IMR-90 (cell line): Measurements from ENCODE around the gene NPC1. TPM values are rescaled to one million over a fixed set of nuclear protein-coding genes. Genes with fewer than 3 reads are reported as not detected.
A peak's percentile ranks its signal among the peaks of the same experiment; 100 is the strongest.

Source experiments
- ATAC-seq: fragments of 200-7000 bp; cut with Tn5 transposase; 2 replicates; pipeline ENCODE4 v1.9.1; 2020; ENCODE audit warnings: low read depth, mild to moderate bottlenecking, moderate library complexity
- BruUV-seq: library from RNA; stranded (reverse); fragments of 400-500 nt; replicated peaks from 2 replicates; lab custom pipeline; 2021; lab: Mats Ljungman, UMichigan
- CTCF ChIA-PET: fragments of 300-600 bp; formaldehyde crosslinking; extraction: SDS; loops from one replicate; lab custom pipeline; 2021; ENCODE audit warnings: antibody characterized with exemption; lab: Yijun Ruan, JAX
- POLR2A ChIA-PET: fragments of 300-600 bp; sonication (Branson Sonifier 250); formaldehyde crosslinking; loops from one replicate; lab custom pipeline; 2022; ENCODE audit warnings: antibody characterized with exemption; ENCODE audit not compliant: unreplicated experiment; lab: Charles Lee
- DNase-seq: peaks from one replicate; pipeline ENCODE4 v3.0.0; 2013
- H2AFZ ChIP-seq: replicated peaks from 2 replicates; pipeline ENCODE3; 2013; ENCODE audit warnings: low read length, mild to moderate bottlenecking; ENCODE audit not compliant: poor library complexity
- H2AK5ac ChIP-seq: 2 replicates; pipeline ENCODE4 v1.6.1; 2013; ENCODE audit warnings: low read depth, low read length, inconsistent platforms
- H2AK9ac ChIP-seq: replicated peaks from 2 replicates; pipeline ENCODE3; 2013; ENCODE audit warnings: mild to moderate bottlenecking, low read depth, low read length, moderate library complexity; ENCODE audit not compliant: poor library complexity
- H2BK120ac ChIP-seq: 2 replicates; pipeline ENCODE4 v1.6.1; 2013; ENCODE audit warnings: low read depth, low read length, inconsistent platforms
- H2BK15ac ChIP-seq: 3 replicates; pipeline ENCODE4 v1.6.1; 2013; ENCODE audit warnings: low read depth, low read length, inconsistent platforms
- H2BK20ac ChIP-seq: 2 replicates; pipeline ENCODE4 v1.6.1; 2013; ENCODE audit warnings: low read depth, mild to moderate bottlenecking, inconsistent platforms, low read length, moderate library complexity
- H2BK5ac ChIP-seq: 2 replicates; pipeline ENCODE4 v1.6.1; 2013; ENCODE audit warnings: mild to moderate bottlenecking, low read depth, low read length, inconsistent platforms; ENCODE audit not compliant: poor library complexity, severe bottlenecking
- H3K14ac ChIP-seq: replicated peaks from 2 replicates; pipeline ENCODE4 v1.6.1; 2013; ENCODE audit warnings: low read depth, low read length, inconsistent platforms
- H3K18ac ChIP-seq: 2 replicates; pipeline ENCODE4 v1.6.1; 2013; ENCODE audit warnings: low read depth, low read length, control low read depth
- H3K23ac ChIP-seq: 2 replicates; pipeline ENCODE4 v1.6.1; 2013; ENCODE audit warnings: low read depth, low read length, inconsistent platforms
- H3K27ac ChIP-seq: 2 replicates; pipeline ENCODE4 v1.5.1; 2013; ENCODE audit warnings: mild to moderate bottlenecking, control low read depth, low read length; ENCODE audit not compliant: insufficient read depth
- H3K27me3 ChIP-seq: 2 replicates; pipeline ENCODE4 v1.6.1; 2013; ENCODE audit warnings: low read length; ENCODE audit not compliant: control insufficient read depth, insufficient read depth
- H3K36me3 ChIP-seq: 2 replicates; pipeline ENCODE4 v1.6.1; 2013; ENCODE audit warnings: low read length, mixed read lengths; ENCODE audit not compliant: control insufficient read depth, insufficient read depth
- H3K4ac ChIP-seq: 2 replicates; pipeline ENCODE4 v1.6.1; 2013; ENCODE audit warnings: low read depth, low read length, inconsistent platforms
- H3K4me1 ChIP-seq: 2 replicates; pipeline ENCODE4 v1.6.1; 2013; ENCODE audit warnings: low read length, mixed read lengths; ENCODE audit not compliant: control insufficient read depth, insufficient read depth
- H3K4me2 ChIP-seq: 2 replicates; pipeline ENCODE4 v1.6.1; 2013; ENCODE audit warnings: low read depth, mild to moderate bottlenecking, control low read depth, low read length, moderate library complexity
- H3K4me3 ChIP-seq: 2 replicates; pipeline ENCODE4 v1.5.1; 2013; ENCODE audit warnings: low read depth, mild to moderate bottlenecking, control low read depth, low read length, moderate library complexity; ENCODE audit not compliant: insufficient read depth
- H3K56ac ChIP-seq: 2 replicates; pipeline ENCODE4 v1.6.1; 2013; ENCODE audit warnings: low read length, inconsistent platforms; ENCODE audit not compliant: insufficient read depth; ENCODE audit errors: extremely low read depth
- H3K79me1 ChIP-seq, 2 experiments: 2 replicates each; pipeline ENCODE4 v1.6.1; 2013; ENCODE audit warnings: low read length in 2 of 2, inconsistent platforms in 1 of 2, low read depth in 1 of 2
- H3K9ac ChIP-seq: 2 replicates; pipeline ENCODE4 v1.6.1; 2013; ENCODE audit warnings: low read depth, low read length, control low read depth
- H3K9me1 ChIP-seq: 2 replicates; pipeline ENCODE4 v1.6.1; 2013; ENCODE audit warnings: low read length, inconsistent platforms; ENCODE audit not compliant: insufficient read depth
- H3K9me3 ChIP-seq: 2 replicates; pipeline ENCODE4 v1.6.1; 2013; ENCODE audit warnings: low read length; ENCODE audit not compliant: control insufficient read depth, insufficient read depth
- H4K20me1 ChIP-seq: 2 replicates; pipeline ENCODE4 v1.6.1; 2013; ENCODE audit warnings: low read length, inconsistent platforms; ENCODE audit not compliant: insufficient read depth
- H4K5ac ChIP-seq: 2 replicates; pipeline ENCODE4 v1.6.1; 2013; ENCODE audit warnings: mild to moderate bottlenecking, low read depth, low read length, control low read depth
- H4K8ac ChIP-seq, 2 experiments: 2 replicates each; pipeline ENCODE4 v1.6.1; 2013; ENCODE audit warnings: low read depth in 2 of 2, low read length in 2 of 2, control low read depth in 1 of 2, inconsistent platforms in 1 of 2
- H4K91ac ChIP-seq: 2 replicates; pipeline ENCODE4 v1.6.1; 2013; ENCODE audit warnings: low read depth, low read length, inconsistent platforms; ENCODE audit not compliant: insufficient read depth
- BHLHE40 ChIP-seq: fragments of 150-350 bp; IDR thresholded peaks from 2 replicates; pipeline ENCODE4 v1.6.1; 2016; ENCODE audit warnings: mild to moderate bottlenecking, low read depth, low read length
- CHD1 ChIP-seq: IDR thresholded peaks from 2 replicates; pipeline ENCODE4 v1.6.1; 2012; ENCODE audit warnings: low read depth, low read length, improper control_type of control experiment
- FOS ChIP-seq: fragments of 150-350 bp; IDR thresholded peaks from 2 replicates; pipeline ENCODE4 v1.6.1; 2016; ENCODE audit warnings: low read depth, low read length
- MAFK ChIP-seq: IDR thresholded peaks from 2 replicates; pipeline ENCODE4 v1.6.1; 2012; ENCODE audit warnings: low read depth, low read length, improper control_type of control experiment
- MAZ ChIP-seq: IDR thresholded peaks from 2 replicates; pipeline ENCODE4 v1.6.1; 2012; ENCODE audit warnings: low read depth, mild to moderate bottlenecking, low read length, improper control_type of control experiment, moderate library complexity, borderline replicate concordance
- MXI1 ChIP-seq: IDR thresholded peaks from 2 replicates; pipeline ENCODE4 v1.6.1; 2012; ENCODE audit warnings: low read depth, mild to moderate bottlenecking, low read length, moderate library complexity, borderline replicate concordance
- NFE2L2 ChIP-seq: fragments of 150-350 bp; IDR thresholded peaks from 2 replicates; pipeline ENCODE4 v1.6.1; 2016; ENCODE audit warnings: low read depth, mild to moderate bottlenecking, low read length
- POLR2A ChIP-seq: IDR thresholded peaks from 2 replicates; pipeline ENCODE4 v1.6.1; 2012; ENCODE audit warnings: mild to moderate bottlenecking, low read depth, low read length
- RAD21 ChIP-seq: IDR thresholded peaks from 2 replicates; pipeline ENCODE4 v1.6.1; 2012; ENCODE audit warnings: low read length, improper control_type of control experiment
- RFX5 ChIP-seq: IDR thresholded peaks from 2 replicates; pipeline ENCODE4 v1.8.0; 2012; ENCODE audit warnings: low read depth, mild to moderate bottlenecking, low read length, moderate library complexity
- SMC3 ChIP-seq: fragments of 150-350 bp; IDR thresholded peaks from 2 replicates; pipeline ENCODE4 v1.6.1; 2016; ENCODE audit warnings: low read depth, mild to moderate bottlenecking, antibody characterized with exemption, low read length, moderate library complexity
- WGBS, 2 experiments: methylation state at CpG; one replicate each; pipeline versions ENCODE4 v1.1.5 to v1.1.7; 2013; ENCODE audit warnings: missing lambda C conversion rate in 2 of 2; ENCODE audit not compliant: insufficient read length in 1 of 2; ENCODE audit errors: extremely low coverage in 2 of 2; 5-methylcytosine and 5-hydroxymethylcytosine counted together
- dilution Hi-C: fragments of 300-500 bp; cut with HindIII; formaldehyde crosslinking; loops from one replicate; pipeline ENCODE4 v1.14.3; 2018; ENCODE audit warnings: low sequenced_read_pairs; ENCODE audit not compliant: unreplicated experiment
- in situ Hi-C: fragments of 300-500 bp; cut with MboI; formaldehyde crosslinking; loops from 3 replicates; pipeline ENCODE4 v1.14.3; 2019; ENCODE audit warnings: low sequenced_read_pairs, inconsistent platforms, mixed read lengths
- intact Hi-C: fragments of 100-400 bp; cut with micrococcal nuclease; formaldehyde crosslinking; loops from 2 replicates; pipeline ENCODE4 v1.10.0; 2022
- polyA plus RNA-seq, 3 experiments: library from polyadenylated mRNA; depleted of rRNA; stranded (reverse); fragments of >200 nt; gene quantifications; 2 replicates each; pipeline ENCODE4 v1.2.3, GENCODE V29; 2012; ENCODE audit warnings: low replicate concordance in 1 of 3
- total RNA-seq: library from RNA; depleted of rRNA; stranded (reverse); fragments of >200 nt; gene quantifications from 2 replicates; pipeline ENCODE4 v1.2.3, GENCODE V29; 2012
- TF ChIP-seq, protein P1 (sequence below): fragments of 150-350 bp; IDR thresholded peaks from 2 replicates; pipeline ENCODE4 v1.6.1; 2017; ENCODE audit warnings: mild to moderate bottlenecking, antibody characterized with exemption, low read length, low read depth

NPC1 gene
- total and polyA plus RNA-seq, 2 of the 4 experiments (the other 2 are of a cell fraction), result 7.5 to 7.9 TPM

DNA sequence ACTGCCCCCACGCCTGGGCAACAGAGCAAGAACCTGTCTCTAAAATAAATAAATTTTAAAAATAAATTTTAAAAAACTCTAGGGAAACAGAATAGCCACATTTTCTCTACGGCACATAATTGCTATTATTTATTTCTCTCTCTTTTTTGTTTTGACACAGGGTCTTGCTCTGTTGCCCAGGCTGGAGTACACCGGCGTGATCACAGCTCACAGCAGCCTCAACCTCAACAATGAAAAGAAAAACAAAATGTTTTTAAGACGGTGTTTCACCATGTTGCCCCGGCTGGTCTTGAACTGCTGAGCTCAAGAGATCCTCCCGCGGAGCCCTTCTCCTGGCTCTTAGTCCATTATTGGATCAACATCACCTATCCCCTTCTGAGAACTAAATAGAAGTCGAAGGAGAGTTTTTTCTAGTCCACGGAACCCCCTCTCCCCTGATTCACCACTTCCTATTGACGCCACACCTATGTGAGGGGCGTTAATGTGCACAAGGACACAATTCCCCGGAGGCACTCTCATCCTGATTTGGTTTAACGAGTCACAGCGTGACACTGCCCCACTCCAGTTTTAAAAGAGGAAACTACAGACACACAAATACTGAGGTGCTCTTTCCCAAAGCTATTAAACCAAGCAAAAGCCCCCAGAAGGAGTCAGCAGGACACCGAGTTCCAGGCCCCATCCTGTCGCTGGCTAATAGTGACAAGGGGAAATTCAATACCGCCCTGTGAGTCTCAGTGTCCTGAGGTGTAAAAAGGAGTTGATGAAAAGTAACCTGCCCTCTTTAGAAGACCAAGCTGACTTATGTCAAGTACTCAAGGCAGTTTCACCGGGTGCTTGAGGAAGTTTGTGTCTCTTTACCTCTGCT is 1.1 kb downstream of the NPC1 start (continued):
- TF ChIP-seq NFE2L2 (no peak), POLR2A (no peak)

DNA sequence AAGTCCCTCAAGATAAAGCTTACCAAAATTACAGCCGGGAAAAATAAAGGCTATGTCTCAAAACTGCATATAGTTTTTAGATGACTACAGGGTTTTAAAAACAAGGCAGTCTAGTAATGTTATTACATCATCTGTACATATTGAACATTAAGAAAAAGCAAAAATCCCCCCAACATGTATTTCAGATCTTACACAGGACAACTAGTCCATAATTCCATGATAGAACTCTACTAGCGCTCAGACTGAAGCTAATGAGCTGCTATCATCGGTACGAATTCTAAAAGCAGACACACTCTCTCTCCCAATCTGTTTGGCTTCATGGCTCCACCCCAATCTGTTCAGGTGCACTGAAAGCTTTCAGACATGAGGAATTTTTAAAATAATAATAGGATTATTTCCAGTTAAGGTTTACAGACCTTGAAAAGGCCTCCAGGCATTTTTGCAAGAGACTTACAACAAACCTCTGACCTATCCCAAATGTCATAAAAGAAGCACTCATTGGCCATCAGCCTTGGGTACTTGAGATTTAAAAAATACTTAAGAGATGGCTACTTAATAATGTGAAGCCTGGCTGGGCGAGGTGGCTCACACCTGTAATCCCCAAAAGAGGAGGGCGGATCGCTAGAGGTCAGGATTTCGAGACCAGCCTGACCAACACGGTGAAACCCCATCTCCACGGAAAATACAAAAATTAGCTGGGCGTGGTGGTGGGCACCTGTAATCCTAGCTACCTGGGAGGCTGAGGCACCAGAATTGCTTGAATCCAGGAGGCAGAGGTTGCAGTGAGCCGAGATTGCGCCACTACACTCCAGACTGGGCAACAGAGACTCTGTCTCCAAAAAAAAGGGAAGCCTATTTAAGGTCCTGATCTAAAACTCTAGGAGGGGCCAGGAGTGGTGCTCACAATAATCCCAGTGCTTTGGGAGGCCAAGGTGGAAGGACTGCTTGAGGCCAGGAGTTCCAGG is 2.0 kb downstream of the NPC1 start:
- Histone ChIP-seq H2AK9ac (no peak overlapping the region), H4K91ac (no peak overlapping the region), H4K5ac (no peak overlapping the region), H3K4ac (no peak overlapping the region), H3K79me1 (peaks cover 17 to 47% of the 10 kb centered on the region in 2 experiments), H2AK5ac (0 out of 2 replicates have a peak overlapping the region, but pooled peaks have one; percentile 23), H3K4me1 (peaks cover 10% of the 10 kb centered on the region), H3K14ac (no peak overlapping the region), H3K4me3 (no peak overlapping the region), H3K36me3 (no peaks in the 10 kb centered on the region; the same call in 1 of the 2 replicates), H3K4me2 (no peak overlapping the region), H2BK120ac (no peak overlapping the region), H3K27ac (no peak overlapping the region), H4K20me1 (peaks cover 37% of the 10 kb centered on the region), H3K27me3 (no peaks in the 10 kb centered on the region), H2BK20ac (no peak overlapping the region), H2BK15ac (no peak overlapping the region), H2BK5ac (no peak overlapping the region), H3K9me1 (peaks cover 14% of the 10 kb centered on the region), H3K23ac (no peak overlapping the region), H3K9me3 (no peaks in the 10 kb centered on the region), H3K9ac (no peak overlapping the region), H3K56ac (no peak overlapping the region), H2AFZ (no peak overlapping the region), H4K8ac (no peak overlapping the region), H3K18ac (no peak overlapping the region)
- no peak for DNase-seq
- ChIA-PET POLR2A (no interaction called here), CTCF (interaction anchor here (0.6 kb wide), 1 partner anchor 61 kb away, joined by 4 read pairs; no protein-coding TSS in a partner anchor)
- in situ Hi-C loops (no loop called here), dilution Hi-C loops (no loop called here), intact Hi-C loops (no loop called here)
- WGBS, 2 experiments, result 100% methylated on average over 6 of the region's 13 CpGs; no CpG with 5 or more reads in 1 of the 2 experiments
- BruUV-seq, result no TSS peak
- no peak for ATAC-seq
- TF ChIP-seq BHLHE40 (no peak), SMC3 (no peak), MAFK (no peak), POLR2A (no peak), CHD1 (no peak), RAD21 (no peak), MAZ (no peak), RFX5 (no peak), FOS (no peak), NFE2L2 (no peak), MXI1 (no peak)
- TF ChIP-seq, protein P1, sequence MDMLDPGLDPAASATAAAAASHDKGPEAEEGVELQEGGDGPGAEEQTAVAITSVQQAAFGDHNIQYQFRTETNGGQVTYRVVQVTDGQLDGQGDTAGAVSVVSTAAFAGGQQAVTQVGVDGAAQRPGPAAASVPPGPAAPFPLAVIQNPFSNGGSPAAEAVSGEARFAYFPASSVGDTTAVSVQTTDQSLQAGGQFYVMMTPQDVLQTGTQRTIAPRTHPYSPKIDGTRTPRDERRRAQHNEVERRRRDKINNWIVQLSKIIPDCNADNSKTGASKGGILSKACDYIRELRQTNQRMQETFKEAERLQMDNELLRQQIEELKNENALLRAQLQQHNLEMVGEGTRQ, result no peak
